ENCODE results near the gene LPAR6.

DNA sequence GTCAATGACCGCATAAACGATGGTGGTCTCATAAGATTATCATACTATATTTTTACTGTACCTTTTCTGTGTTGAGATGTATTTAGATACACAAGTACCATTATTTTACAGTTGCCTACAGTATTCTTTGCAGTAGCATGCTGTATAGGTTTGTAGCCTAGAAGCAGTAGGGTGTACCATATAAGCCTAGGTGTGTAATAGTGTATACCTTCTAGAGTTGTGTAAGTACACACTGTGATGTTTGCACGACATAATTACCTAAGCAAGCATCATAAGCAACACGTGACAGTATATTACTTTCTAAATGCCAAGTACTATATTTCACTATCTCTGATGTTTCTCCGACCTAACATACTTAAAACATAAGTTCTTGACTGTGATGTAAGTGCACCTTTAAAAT is 2.7 kb downstream of the LPAR6 start:
- TF ChIP-seq, protein P1, sequence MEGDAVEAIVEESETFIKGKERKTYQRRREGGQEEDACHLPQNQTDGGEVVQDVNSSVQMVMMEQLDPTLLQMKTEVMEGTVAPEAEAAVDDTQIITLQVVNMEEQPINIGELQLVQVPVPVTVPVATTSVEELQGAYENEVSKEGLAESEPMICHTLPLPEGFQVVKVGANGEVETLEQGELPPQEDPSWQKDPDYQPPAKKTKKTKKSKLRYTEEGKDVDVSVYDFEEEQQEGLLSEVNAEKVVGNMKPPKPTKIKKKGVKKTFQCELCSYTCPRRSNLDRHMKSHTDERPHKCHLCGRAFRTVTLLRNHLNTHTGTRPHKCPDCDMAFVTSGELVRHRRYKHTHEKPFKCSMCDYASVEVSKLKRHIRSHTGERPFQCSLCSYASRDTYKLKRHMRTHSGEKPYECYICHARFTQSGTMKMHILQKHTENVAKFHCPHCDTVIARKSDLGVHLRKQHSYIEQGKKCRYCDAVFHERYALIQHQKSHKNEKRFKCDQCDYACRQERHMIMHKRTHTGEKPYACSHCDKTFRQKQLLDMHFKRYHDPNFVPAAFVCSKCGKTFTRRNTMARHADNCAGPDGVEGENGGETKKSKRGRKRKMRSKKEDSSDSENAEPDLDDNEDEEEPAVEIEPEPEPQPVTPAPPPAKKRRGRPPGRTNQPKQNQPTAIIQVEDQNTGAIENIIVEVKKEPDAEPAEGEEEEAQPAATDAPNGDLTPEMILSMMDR (conservative IDR thresholded peaks at IDR 0.05; ENCODE audit: low read length), result no peak
- TF ChIP-seq EZH2phosphoT487 (IDR thresholded peaks at IDR 0.05; ENCODE audit: borderline replicate concordance, low read depth, low read length), result no peak
